Smooth muscle cell (in vitro differentiated cells): Measurements from ENCODE around the gene ABCB4. TPM values are rescaled to one million over a fixed set of nuclear protein-coding genes. Genes with fewer than 3 reads are reported as not detected.

Source experiments
- DNase-seq: peaks from one replicate; lab custom pipeline; 2025; ENCODE audit not compliant: unreplicated experiment; lab: John Stamatoyannopoulos, UW
- H2AFZ ChIP-seq: fragments of 200-600 bp; sonication (generic); 2 replicates; pipeline ENCODE4 v1.6.0; 2016; ENCODE audit warnings: antibody characterized with exemption, low read depth, mild to moderate bottlenecking
- H3F3A ChIP-seq: fragments of 200-600 bp; sonication (generic); 2 replicates; pipeline ENCODE4 v1.6.0; 2017; ENCODE audit warnings: antibody characterized with exemption, low read depth
- H3K27ac ChIP-seq: fragments of 200-600 bp; sonication (generic); 2 replicates; pipeline ENCODE4 v1.5.1; 2016; ENCODE audit warnings: low read depth, mild to moderate bottlenecking
- H3K27me3 ChIP-seq: fragments of 200-600 bp; sonication (generic); 2 replicates; pipeline ENCODE4 v1.6.1; 2016; ENCODE audit warnings: low read depth, mild to moderate bottlenecking
- H3K36me3 ChIP-seq: fragments of 200-600 bp; sonication (generic); 2 replicates; pipeline ENCODE4 v1.5.1; 2016; ENCODE audit warnings: low read depth
- H3K4me1 ChIP-seq: fragments of 200-600 bp; sonication (generic); 2 replicates; pipeline ENCODE4 v1.5.1; 2016; ENCODE audit warnings: low read depth
- H3K4me2 ChIP-seq: fragments of 200-600 bp; sonication (generic); 2 replicates; pipeline ENCODE4 v1.6.0; 2016; ENCODE audit warnings: mild to moderate bottlenecking
- H3K4me3 ChIP-seq: fragments of 200-600 bp; sonication (generic); 2 replicates; pipeline ENCODE4 v1.5.1; 2016; ENCODE audit warnings: mild to moderate bottlenecking
- H3K79me2 ChIP-seq: fragments of 200-600 bp; sonication (generic); 2 replicates; pipeline ENCODE4 v1.6.0; 2016; ENCODE audit warnings: low read depth, mild to moderate bottlenecking
- H3K9ac ChIP-seq: fragments of 200-600 bp; sonication (generic); 2 replicates; pipeline ENCODE4 v1.6.0; 2016; ENCODE audit warnings: low read depth
- H3K9me3 ChIP-seq: fragments of 200-600 bp; sonication (generic); replicated peaks from 2 replicates; pipeline ENCODE4 v1.5.1; 2016; ENCODE audit warnings: low read depth
- H4K20me1 ChIP-seq: fragments of 200-600 bp; sonication (generic); 2 replicates; pipeline ENCODE4 v1.6.0; 2016; ENCODE audit warnings: low read depth
- CTCF ChIP-seq: fragments of 200-600 bp; sonication (generic); IDR thresholded peaks from 2 replicates; pipeline ENCODE4 v1.5.1; 2017; ENCODE audit warnings: borderline replicate concordance, mild to moderate bottlenecking, antibody characterized with exemption; ENCODE audit not compliant: insufficient read depth, poor library complexity, severe bottlenecking
- WGBS: methylation state at CpG from one replicate; pipeline ENCODE4 v1.1.7; 2016; ENCODE audit warnings: low lambda C conversion rate; 5-methylcytosine and 5-hydroxymethylcytosine counted together
- polyA plus RNA-seq: library from polyadenylated mRNA; unstranded; fragments of >200 nt; fragmentation: Nextera tagmentation; extraction: Ambion mirVana; gene quantifications from 2 replicates; pipeline ENCODE4 v1.2.1, GENCODE V29; 2016
- total RNA-seq: library from RNA; depleted of rRNA; stranded (reverse); fragments of >200 nt; gene quantifications from 2 replicates; pipeline ENCODE4 v1.2.3, GENCODE V29; 2014

The ABCB4 gene
- total and polyA plus RNA-seq, 2 experiments from 2014 or later, result 0.40 to 1.1 TPM

DNA sequence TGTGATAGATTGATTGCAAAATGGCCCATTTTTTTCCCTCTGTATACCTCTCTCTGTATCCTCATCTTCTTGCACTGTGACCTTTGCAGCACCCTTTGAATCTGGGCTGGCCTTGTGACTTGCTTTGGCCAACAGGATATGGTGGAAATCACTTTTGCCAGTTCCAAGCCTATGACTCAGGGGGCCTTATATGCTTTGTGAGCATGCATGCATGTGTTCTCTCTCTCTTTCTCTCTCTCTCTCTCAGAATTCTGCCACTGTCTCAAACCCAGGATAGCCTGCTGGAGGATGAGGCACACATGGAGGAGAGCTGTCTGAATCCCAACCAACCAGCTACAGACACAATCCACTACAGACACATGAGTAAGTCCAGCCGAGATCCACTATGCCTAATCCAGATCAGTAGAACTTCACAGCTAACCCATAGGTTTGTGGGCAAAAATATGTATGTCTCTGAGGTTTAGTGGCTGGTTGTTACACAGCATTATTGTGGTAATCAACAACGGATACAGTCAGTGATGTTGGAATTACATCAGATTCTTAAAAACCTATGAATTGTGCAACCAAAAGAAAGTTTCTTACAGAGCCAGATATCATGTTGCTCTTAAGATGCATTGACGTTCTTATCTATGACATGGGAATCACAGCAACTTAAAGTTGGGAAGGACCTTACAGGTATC, 41.8 kb upstream of the ABCB4 start:
- no peaks in the 10 kb centered on the region for H3K36me3 ChIP-seq
- no peaks in the 10 kb centered on the region for H3K27me3 ChIP-seq
- no peak overlapping the region for H3K4me3 ChIP-seq
- H3K4me2 ChIP-seq, result no peak overlapping the region
- 49% methylated on average over 3 of the region's 3 CpGs for WGBS
- H3K27ac ChIP-seq, result no peak overlapping the region
- no peaks in the 10 kb centered on the region for H3K4me1 ChIP-seq
- H3K9me3 ChIP-seq, result no peaks in the 10 kb centered on the region
- no peaks in the 10 kb centered on the region for H3K79me2 ChIP-seq
- H3F3A ChIP-seq, result no peaks in the 10 kb centered on the region
- TF ChIP-seq CTCF, result no peak
- no peak for DNase-seq
- no peaks in the 10 kb centered on the region for H4K20me1 ChIP-seq
- no peak overlapping the region for H3K9ac ChIP-seq
- H2AFZ ChIP-seq, result no peak overlapping the region

DNA sequence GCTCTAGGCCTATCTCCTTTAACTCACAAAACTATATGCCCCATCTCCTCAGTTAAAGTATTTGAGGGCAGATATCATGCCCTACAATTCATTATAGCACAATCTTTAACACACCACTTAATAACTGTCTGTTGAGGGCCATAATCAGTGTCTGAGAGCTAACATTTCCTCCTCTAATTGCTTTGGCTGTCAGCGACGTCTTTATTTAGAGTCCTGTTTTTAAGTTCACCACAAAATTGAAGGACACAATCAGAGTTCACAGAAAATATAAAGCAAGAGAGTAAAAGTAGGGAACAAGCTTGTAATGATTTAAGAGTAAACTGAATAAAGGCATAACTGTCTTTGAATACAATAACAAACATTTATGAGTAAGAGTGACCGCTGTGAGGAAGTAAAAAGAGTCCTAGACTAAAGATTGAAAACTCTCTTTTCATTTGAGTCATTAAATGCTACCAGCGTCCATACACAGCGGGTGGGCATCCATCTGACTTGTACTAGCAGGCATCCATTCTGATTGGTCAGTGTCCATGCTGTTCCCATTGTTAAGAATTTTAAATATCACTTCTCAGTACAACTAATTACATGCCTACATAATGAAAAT, 38.4 kb upstream of the ABCB4 start:
- DNase-seq, result no peak
- no peaks in the 10 kb centered on the region for H3K36me3 ChIP-seq
- no peaks in the 10 kb centered on the region for H3K27me3 ChIP-seq
- H3K9ac ChIP-seq, result no peak overlapping the region
- H3K4me3 ChIP-seq, result no peak overlapping the region
- no peak overlapping the region for H3K4me2 ChIP-seq
- H4K20me1 ChIP-seq, result no peaks in the 10 kb centered on the region
- no peaks in the 10 kb centered on the region for H3K79me2 ChIP-seq
- H3F3A ChIP-seq, result no peaks in the 10 kb centered on the region
- H3K27ac ChIP-seq, result no peak overlapping the region
- H2AFZ ChIP-seq, result no peak overlapping the region
- no peaks in the 10 kb centered on the region for H3K4me1 ChIP-seq
- no peak for TF ChIP-seq CTCF
- WGBS, result 79% methylated on average over 5 of the region's 5 CpGs
- no peaks in the 10 kb centered on the region for H3K9me3 ChIP-seq

GRCh38 chr7:87512906-87513305, 37.4 kb upstream of the ABCB4 start:
- 61% methylated on average over 4 of the region's 4 CpGs for WGBS
- Histone ChIP-seq H3K4me3 (no peak overlapping the region), H3K27me3 (no peaks in the 10 kb centered on the region), H3F3A (no peaks in the 10 kb centered on the region), H3K4me2 (no peak overlapping the region), H3K79me2 (no peaks in the 10 kb centered on the region), H2AFZ (no peak overlapping the region), H4K20me1 (no peaks in the 10 kb centered on the region), H3K36me3 (no peaks in the 10 kb centered on the region), H3K9me3 (no peaks in the 10 kb centered on the region), H3K4me1 (no peaks in the 10 kb centered on the region), H3K9ac (no peak overlapping the region), H3K27ac (no peak overlapping the region)
- no peak for TF ChIP-seq CTCF
- DNase-seq, result no peak

GRCh38 chr7:87511510-87511909, 36.0 kb upstream of the ABCB4 start:
- Histone ChIP-seq H3K9me3 (no peaks in the 10 kb centered on the region), H3K36me3 (no peaks in the 10 kb centered on the region), H3K4me2 (no peak overlapping the region), H3K27ac (no peak overlapping the region), H3K4me3 (no peak overlapping the region), H3K79me2 (no peaks in the 10 kb centered on the region), H3F3A (no peaks in the 10 kb centered on the region), H4K20me1 (no peaks in the 10 kb centered on the region), H3K9ac (no peak overlapping the region), H2AFZ (no peak overlapping the region), H3K4me1 (no peaks in the 10 kb centered on the region), H3K27me3 (no peaks in the 10 kb centered on the region)
- no peak for TF ChIP-seq CTCF
- DNase-seq, result no peak
- WGBS, result 76% methylated on average over 1 of the region's 1 CpG
